AG04449 (cell line): Measurements from ENCODE around the gene BHLHA15.

Source experiments
- CTCF ChIA-PET: fragments of 350-600 bp; formaldehyde crosslinking; extraction: SDS; loops from one replicate; lab custom pipeline; 2021; ENCODE audit warnings: antibody characterized with exemption; lab: Yijun Ruan, JAX
- POLR2A ChIA-PET: fragments of 400-600, 350-600 bp; formaldehyde crosslinking; extraction: SDS; loops from one replicate; lab custom pipeline; 2020; ENCODE audit warnings: antibody characterized with exemption, inconsistent platforms; lab: Yijun Ruan, JAX
- DNase-seq: peaks from one replicate; pipeline ENCODE4 v3.0.0-alpha.2; 2010; ENCODE audit warnings: low read depth, low spot score
- H3K4me3 ChIP-seq: 2 replicates; pipeline ENCODE4 v1.5.1; 2011; ENCODE audit warnings: low read depth, mild to moderate bottlenecking, control low read depth, low read length
- CTCF ChIP-seq: IDR thresholded peaks from one replicate; pipeline ENCODE4 v1.5.1; 2011; ENCODE audit warnings: mild to moderate bottlenecking, moderate library complexity, low read length, control low read depth, inconsistent platforms; ENCODE audit not compliant: insufficient read depth; ENCODE audit errors: missing control alignments

BHLHA15 gene

GRCh38 chr7:98204670-98205069, 6.6 kb upstream of the BHLHA15 start:
- ChIA-PET POLR2A (no interaction called here), CTCF (interaction anchor here (2.4 kb wide), 1 partner anchor 36 kb away, joined by 8 read pairs; no protein-coding TSS in a partner anchor)
- TF ChIP-seq CTCF = no peak
- no peak overlapping the region for H3K4me3 ChIP-seq
- no peak for DNase-seq

DNA sequence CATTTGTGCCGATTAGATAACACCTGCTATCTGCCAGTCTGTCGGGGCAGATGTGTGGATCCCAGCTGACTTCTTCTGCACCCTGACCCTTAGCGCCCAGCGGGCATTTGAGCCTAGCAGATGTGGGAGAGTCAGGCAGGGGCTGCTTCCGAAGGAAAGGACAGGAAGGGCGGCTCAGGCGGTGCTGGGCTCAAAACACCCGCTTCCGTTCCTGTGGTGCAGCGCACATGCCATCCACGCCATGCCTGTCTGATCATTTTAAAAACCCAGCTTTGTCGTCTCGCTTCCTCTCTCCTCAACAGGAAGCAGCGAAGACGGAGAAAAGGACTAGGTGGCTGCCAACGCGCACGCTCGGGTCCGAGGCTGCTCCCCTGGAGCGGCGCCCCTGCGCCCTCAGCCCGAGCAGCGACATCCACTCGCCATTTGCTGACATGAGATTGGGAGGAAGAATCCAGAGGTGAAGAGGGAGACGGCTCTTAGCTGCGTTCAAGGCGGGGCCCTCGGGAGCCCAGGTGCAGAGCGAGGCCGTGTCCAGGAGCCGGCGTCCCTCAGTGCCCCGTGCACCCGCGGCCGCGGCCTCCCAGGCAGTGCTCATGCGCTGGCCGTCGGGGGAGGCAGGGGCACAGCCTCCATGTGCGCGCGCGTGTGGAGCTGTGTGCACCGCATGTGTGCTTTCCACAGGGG, 5.9 kb upstream of the BHLHA15 start:
- TF ChIP-seq CTCF = no peak
- ChIA-PET POLR2A (interaction anchor here (0.5 kb wide), 1 partner anchor 212 kb away, joined by 4 read pairs; no protein-coding TSS in a partner anchor), CTCF (no interaction called here)
- no peak overlapping the region for H3K4me3 ChIP-seq
- DNase-seq = no peak

DNA sequence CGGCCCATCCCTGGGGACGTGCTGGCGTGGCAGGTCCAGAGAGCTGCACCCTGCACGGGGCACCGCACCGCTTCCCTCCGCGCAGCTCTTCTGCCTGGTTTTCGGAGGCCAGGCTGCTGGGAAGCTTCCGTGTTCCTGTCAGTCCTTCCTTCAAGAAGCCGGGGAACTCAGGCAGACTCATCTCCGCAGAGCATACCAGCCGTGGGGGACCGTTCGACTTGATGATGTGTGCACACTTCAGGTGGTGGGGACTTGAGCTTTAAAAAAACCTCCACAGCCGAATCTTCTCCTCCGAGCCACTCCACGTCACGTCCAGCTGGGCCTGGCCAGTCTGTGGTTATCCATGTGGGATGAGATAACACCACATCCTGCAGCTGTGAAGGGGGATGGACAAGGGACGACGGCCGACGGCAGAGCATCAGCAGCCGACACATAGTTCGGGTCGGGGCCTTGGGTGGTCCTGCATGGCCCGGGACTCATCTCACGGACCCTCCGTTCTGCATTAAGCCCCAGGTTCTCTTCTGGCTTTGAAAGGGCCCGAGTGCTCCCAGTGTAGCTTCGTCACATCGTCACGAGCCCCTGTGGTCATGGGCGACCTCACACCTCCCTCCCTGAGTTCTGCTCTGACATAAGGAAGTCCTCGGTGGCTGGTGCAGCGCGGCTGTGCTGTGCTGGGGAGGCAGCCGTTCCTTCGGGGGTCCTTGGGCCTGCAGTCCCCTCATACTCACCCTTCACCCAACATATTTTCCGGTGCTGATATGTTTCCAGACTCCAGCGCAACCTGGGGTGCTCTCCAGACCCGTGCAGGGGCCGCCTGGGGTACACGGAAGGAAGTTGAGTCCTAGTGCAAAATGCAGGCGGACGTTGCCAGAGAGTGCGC, 4.5 kb upstream of the BHLHA15 start:
- ChIA-PET CTCF (no interaction called here), POLR2A (no interaction called here)
- TF ChIP-seq CTCF = no peak
- no peak overlapping the region for H3K4me3 ChIP-seq
- DNase-seq = no peak

DNA sequence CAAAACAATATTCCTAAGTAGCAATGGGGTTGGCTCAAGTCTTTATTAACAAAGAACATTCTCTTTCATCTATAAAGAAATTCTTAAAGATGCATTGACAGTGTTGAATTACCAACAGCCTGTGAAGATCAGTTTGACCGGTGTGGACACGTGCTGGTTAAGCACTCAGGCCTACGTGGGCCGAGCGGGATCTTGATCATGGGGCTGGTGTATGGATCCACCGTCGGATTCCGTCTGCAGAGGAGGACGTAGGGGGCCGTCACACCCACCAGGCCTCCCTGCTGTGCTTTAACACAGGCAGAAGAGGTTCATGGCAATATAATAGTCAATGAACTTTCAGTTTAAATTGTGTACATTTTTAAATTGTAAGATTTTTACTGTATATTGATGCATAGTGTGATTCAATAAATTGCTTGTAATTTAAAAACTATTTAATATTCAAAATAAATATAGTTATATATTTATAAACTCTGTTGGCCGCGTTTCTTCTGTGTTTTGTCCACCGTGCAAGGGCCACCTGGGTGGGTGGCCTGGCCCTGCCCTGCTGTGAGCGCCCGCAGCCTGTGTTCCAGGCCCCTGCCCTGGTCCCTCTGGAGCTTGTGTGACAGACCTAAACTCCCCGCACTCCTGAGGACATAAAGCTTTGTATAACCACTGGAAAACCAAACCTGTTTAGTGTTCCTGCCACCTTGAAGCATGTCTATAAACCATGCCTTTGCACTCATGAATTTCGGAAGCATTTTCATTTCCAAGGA, 1.9 kb upstream of the BHLHA15 start:
- DNase-seq = no peak
- ChIA-PET CTCF (no interaction called here), POLR2A (no interaction called here)
- H3K4me3 ChIP-seq = no peak overlapping the region
- TF ChIP-seq CTCF = no peak

GRCh38 chr7:98210513-98211220, 572 bp upstream of the BHLHA15 start:
- ChIA-PET POLR2A (no interaction called here), CTCF (no interaction called here)
- no peak for DNase-seq
- peak overlapping the region; percentile 46 for H3K4me3 ChIP-seq
- TF ChIP-seq CTCF = no peak
